Effector memory CD8-positive, alpha-beta T cell (primary cell): Measurements from ENCODE around the gene CAMK1D.

Experiments
- ATAC-seq: fragments of 150-1000 bp; cut with Tn5 transposase; replicated peaks from 2 replicates; pipeline ENCODE4 v1.10.0; 2021; ENCODE audit warnings: mild to moderate bottlenecking, moderate library complexity
- DNase-seq, 3 experiments: peaks; one replicate each; pipeline ENCODE4 v3.0.0; 2021
- H3K27ac Mint-ChIP-seq, 2 donors: one replicate each; pipeline ENCODE4 v1.8.0; 2022; ENCODE audit warnings: mild to moderate bottlenecking in 2 of 2, mixed read lengths in 2 of 2, moderate library complexity in 2 of 2
- H3K27me3 Mint-ChIP-seq, 2 donors: one replicate each; pipeline ENCODE4 v1.8.0; 2022; ENCODE audit warnings: mixed read lengths in 2 of 2
- H3K36me3 Mint-ChIP-seq: one replicate; pipeline ENCODE4 v1.8.0; 2022; ENCODE audit warnings: mild to moderate bottlenecking, moderate library complexity, mixed read lengths; ENCODE audit not compliant: insufficient read depth
- H3K4me1 Mint-ChIP-seq, 2 donors: one replicate each; pipeline ENCODE4 v1.8.0; 2022; ENCODE audit warnings: low read depth in 2 of 2, mixed read lengths in 2 of 2
- H3K4me3 Mint-ChIP-seq, 2 donors: one replicate each; pipeline ENCODE4 v1.8.0; 2022; ENCODE audit warnings: mild to moderate bottlenecking in 2 of 2, mixed read lengths in 2 of 2, moderate library complexity in 2 of 2
- H3K9me3 Mint-ChIP-seq, 2 donors: one replicate each; pipeline ENCODE4 v1.8.0; 2022; ENCODE audit warnings: mixed read lengths in 2 of 2

The CAMK1D gene

GRCh38 chr10:12790270-12790669 is 440.9 kb downstream of the CAMK1D start:
- no peaks in the 10 kb centered on the region for H3K4me1 Mint-ChIP-seq
- H3K36me3 Mint-ChIP-seq: peaks cover 8% of the 10 kb centered on the region
- DNase-seq (no peak), ATAC-seq (no peak)
- no peaks in the 10 kb centered on the region for H3K27me3 Mint-ChIP-seq
- H3K9me3 Mint-ChIP-seq: no peaks in the 10 kb centered on the region
- no peak overlapping the region for H3K4me3 Mint-ChIP-seq
- no peak overlapping the region for H3K27ac Mint-ChIP-seq

- Mint-ChIP-seq H3K9me3 (no peaks in the 10 kb centered on the region), H3K27ac (no peak overlapping the region), H3K4me1 (no peaks in the 10 kb centered on the region), H3K4me3 (no peak overlapping the region), H3K36me3 (peaks cover 8% of the 10 kb centered on the region), H3K27me3 (no peaks in the 10 kb centered on the region)
- no peak for DNase-seq
- ATAC-seq: no peak
These were observed 442.4 kb downstream of the CAMK1D start for GRCh38 chr10:12791728-12792127.

GRCh38 chr10:12792889-12793556 is 443.7 kb downstream of the CAMK1D start:
- no peaks in the 10 kb centered on the region for H3K9me3 Mint-ChIP-seq
- no peak for ATAC-seq
- H3K27ac Mint-ChIP-seq: no peak overlapping the region
- DNase-seq: no peak
- no peaks in the 10 kb centered on the region for H3K4me1 Mint-ChIP-seq
- no peaks in the 10 kb centered on the region for H3K27me3 Mint-ChIP-seq
- peaks cover 8% of the 10 kb centered on the region for H3K36me3 Mint-ChIP-seq
- no peak overlapping the region for H3K4me3 Mint-ChIP-seq

GRCh38 chr10:12795315-12796110 is 446.2 kb downstream of the CAMK1D start:
- ATAC-seq (no peak), DNase-seq (no peak)
- H3K27me3 Mint-ChIP-seq: no peaks in the 10 kb centered on the region
- H3K36me3 Mint-ChIP-seq: peaks cover 3% of the 10 kb centered on the region
- no peak overlapping the region for H3K4me3 Mint-ChIP-seq
- H3K9me3 Mint-ChIP-seq: no peaks in the 10 kb centered on the region
- H3K4me1 Mint-ChIP-seq: no peaks in the 10 kb centered on the region
- no peak overlapping the region for H3K27ac Mint-ChIP-seq

GRCh38 chr10:12796401-12797160 is 447.2 kb downstream of the CAMK1D start:
- ATAC-seq (no peak), DNase-seq (no peak)
- H3K9me3 Mint-ChIP-seq: no peaks in the 10 kb centered on the region
- no peak overlapping the region for H3K4me3 Mint-ChIP-seq
- peaks cover 3% of the 10 kb centered on the region for H3K36me3 Mint-ChIP-seq
- no peaks in the 10 kb centered on the region for H3K4me1 Mint-ChIP-seq
- H3K27me3 Mint-ChIP-seq: no peaks in the 10 kb centered on the region
- no peak overlapping the region for H3K27ac Mint-ChIP-seq

- H3K36me3 Mint-ChIP-seq: peaks cover 3% of the 10 kb centered on the region
- no peak overlapping the region for H3K27ac Mint-ChIP-seq
- no peak for DNase-seq
- H3K27me3 Mint-ChIP-seq: no peaks in the 10 kb centered on the region
- H3K4me3 Mint-ChIP-seq: no peak overlapping the region
- H3K4me1 Mint-ChIP-seq: no peaks in the 10 kb centered on the region
- no peak for ATAC-seq
- H3K9me3 Mint-ChIP-seq: no peaks in the 10 kb centered on the region
These were observed 448.3 kb downstream of the CAMK1D start for GRCh38 chr10:12797471-12798262.

- no peaks in the 10 kb centered on the region for H3K4me1 Mint-ChIP-seq
- H3K27ac Mint-ChIP-seq: no peak overlapping the region
- H3K9me3 Mint-ChIP-seq: no peaks in the 10 kb centered on the region
- H3K36me3 Mint-ChIP-seq: peaks cover 3% of the 10 kb centered on the region
- H3K4me3 Mint-ChIP-seq: no peak overlapping the region
- ATAC-seq (no peak), DNase-seq (no peak)
- no peaks in the 10 kb centered on the region for H3K27me3 Mint-ChIP-seq
These were observed 449.8 kb downstream of the CAMK1D start for GRCh38 chr10:12799144-12799543.

GRCh38 chr10:12799714-12800113 is 450.4 kb downstream of the CAMK1D start:
- no peak overlapping the region for H3K4me3 Mint-ChIP-seq
- peaks cover 3% of the 10 kb centered on the region for H3K36me3 Mint-ChIP-seq
- no peak for ATAC-seq
- H3K9me3 Mint-ChIP-seq: no peaks in the 10 kb centered on the region
- H3K4me1 Mint-ChIP-seq: no peaks in the 10 kb centered on the region
- H3K27ac Mint-ChIP-seq: no peak overlapping the region
- DNase-seq: no peak
- no peaks in the 10 kb centered on the region for H3K27me3 Mint-ChIP-seq

GRCh38 chr10:12800302-12800701 is 451.0 kb downstream of the CAMK1D start:
- Mint-ChIP-seq H3K4me3 (no peak overlapping the region), H3K27ac (no peak overlapping the region), H3K36me3 (no peaks in the 10 kb centered on the region), H3K27me3 (no peaks in the 10 kb centered on the region), H3K4me1 (no peaks in the 10 kb centered on the region), H3K9me3 (no peaks in the 10 kb centered on the region)
- DNase-seq (no peak), ATAC-seq (no peak)

GRCh38 chr10:12801214-12802087 is 452.1 kb downstream of the CAMK1D start:
- Mint-ChIP-seq H3K4me1 (no peaks in the 10 kb centered on the region), H3K9me3 (no peaks in the 10 kb centered on the region), H3K27me3 (no peaks in the 10 kb centered on the region), H3K36me3 (no peaks in the 10 kb centered on the region), H3K4me3 (no peak overlapping the region), H3K27ac (no peak overlapping the region)
- DNase-seq (no peak), ATAC-seq (no peak)

GRCh38 chr10:12803776-12804175 is 454.4 kb downstream of the CAMK1D start:
- H3K36me3 Mint-ChIP-seq: no peaks in the 10 kb centered on the region
- no peak for ATAC-seq

GRCh38 chr10:12806228-12807095 is 457.1 kb downstream of the CAMK1D start:
- H3K36me3 Mint-ChIP-seq: no peaks in the 10 kb centered on the region
- no peaks in the 10 kb centered on the region for H3K9me3 Mint-ChIP-seq
- H3K27ac Mint-ChIP-seq: no peak overlapping the region
- DNase-seq: no peak
- peaks cover 0 to 2% of the 10 kb centered on the region in 2 donors for H3K4me1 Mint-ChIP-seq
- no peak overlapping the region for H3K4me3 Mint-ChIP-seq
- ATAC-seq: no peak
- no peaks in the 10 kb centered on the region for H3K27me3 Mint-ChIP-seq

More at GRCh38 chr10:12803776-12804175, 454.4 kb downstream of the CAMK1D start:
- Mint-ChIP-seq H3K4me3 (no peak overlapping the region), H3K27ac (no peak overlapping the region), H3K9me3 (no peaks in the 10 kb centered on the region), H3K27me3 (no peaks in the 10 kb centered on the region), H3K4me1 (peaks cover 0 to 2% of the 10 kb centered on the region in 2 donors)
- no peak for DNase-seq
